GM18508 (cell line): ENCODE data around the gene ZDHHC11B.
"Not testable (repeated sequence)": the region's sequence is repeated elsewhere in the genome, so short reads cannot be mapped to it uniquely, and the experiment has no call there.

Experiments
- ATAC-seq: cut with Tn5 transposase; IDR thresholded peaks from one replicate; pipeline ENCODE4 v1.9.1; 2021; ENCODE audit warnings: moderate number of reproducible peaks; ENCODE audit not compliant: insufficient read depth, unreplicated experiment

ZDHHC11B gene

GRCh38 chr5:691817-692528, 92.6 kb downstream of the ZDHHC11B start:
- no peak for ATAC-seq

GRCh38 chr5:691049-691448, 93.5 kb downstream of the ZDHHC11B start:
- ATAC-seq, result not testable (repeated sequence)

- not testable (repeated sequence) for ATAC-seq
Measured at GRCh38 chr5:690293-690692, 94.2 kb downstream of the ZDHHC11B start.

GRCh38 chr5:688348-689010, 96.0 kb downstream of the ZDHHC11B start:
- not testable (repeated sequence) for ATAC-seq

- not testable (repeated sequence) for ATAC-seq
Measured at GRCh38 chr5:686936-687335, 97.6 kb downstream of the ZDHHC11B start.

GRCh38 chr5:686172-686523, 98.4 kb downstream of the ZDHHC11B start:
- not testable (repeated sequence) for ATAC-seq

- no peak for ATAC-seq
Measured at GRCh38 chr5:685262-686171, 99.0 kb downstream of the ZDHHC11B start.

- ATAC-seq, result no peak
Measured at GRCh38 chr5:684751-685216, 99.7 kb downstream of the ZDHHC11B start.

GRCh38 chr5:683551-684481, 100.7 kb downstream of the ZDHHC11B start:
- ATAC-seq, result no peak

- ATAC-seq, result not testable (repeated sequence)
Measured at GRCh38 chr5:682651-683358, 101.7 kb downstream of the ZDHHC11B start.

GRCh38 chr5:682216-682615, 102.3 kb downstream of the ZDHHC11B start:
- not testable (repeated sequence) for ATAC-seq

- not testable (repeated sequence) for ATAC-seq
Measured at GRCh38 chr5:681317-682191, 103.0 kb downstream of the ZDHHC11B start.

- ATAC-seq, result not testable (repeated sequence)
Measured at GRCh38 chr5:680836-681235, 103.7 kb downstream of the ZDHHC11B start.

GRCh38 chr5:680118-680795, 104.3 kb downstream of the ZDHHC11B start:
- ATAC-seq, result not testable (repeated sequence)

GRCh38 chr5:679166-679895, 105.2 kb downstream of the ZDHHC11B start:
- not testable (repeated sequence) for ATAC-seq

GRCh38 chr5:678521-678920, 106.0 kb downstream of the ZDHHC11B start:
- not testable (repeated sequence) for ATAC-seq
